ENCODE results near the gene NSD1.

- TF ChIP-seq, protein P1, sequence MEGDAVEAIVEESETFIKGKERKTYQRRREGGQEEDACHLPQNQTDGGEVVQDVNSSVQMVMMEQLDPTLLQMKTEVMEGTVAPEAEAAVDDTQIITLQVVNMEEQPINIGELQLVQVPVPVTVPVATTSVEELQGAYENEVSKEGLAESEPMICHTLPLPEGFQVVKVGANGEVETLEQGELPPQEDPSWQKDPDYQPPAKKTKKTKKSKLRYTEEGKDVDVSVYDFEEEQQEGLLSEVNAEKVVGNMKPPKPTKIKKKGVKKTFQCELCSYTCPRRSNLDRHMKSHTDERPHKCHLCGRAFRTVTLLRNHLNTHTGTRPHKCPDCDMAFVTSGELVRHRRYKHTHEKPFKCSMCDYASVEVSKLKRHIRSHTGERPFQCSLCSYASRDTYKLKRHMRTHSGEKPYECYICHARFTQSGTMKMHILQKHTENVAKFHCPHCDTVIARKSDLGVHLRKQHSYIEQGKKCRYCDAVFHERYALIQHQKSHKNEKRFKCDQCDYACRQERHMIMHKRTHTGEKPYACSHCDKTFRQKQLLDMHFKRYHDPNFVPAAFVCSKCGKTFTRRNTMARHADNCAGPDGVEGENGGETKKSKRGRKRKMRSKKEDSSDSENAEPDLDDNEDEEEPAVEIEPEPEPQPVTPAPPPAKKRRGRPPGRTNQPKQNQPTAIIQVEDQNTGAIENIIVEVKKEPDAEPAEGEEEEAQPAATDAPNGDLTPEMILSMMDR (conservative IDR thresholded peaks at IDR 0.05) = no peak
- TF ChIP-seq EZH2 (IDR thresholded peaks at IDR 0.05; ENCODE audit: low read depth) = no peak
These were observed 213.2 kb downstream of the NSD1 start for GRCh38 chr5:177346820-177347219.
